GM23338 (cell line): ENCODE data around the gene PARVB. TPM values are rescaled to one million over a fixed set of nuclear protein-coding genes. Genes with fewer than 3 reads are reported as not detected.

ENCODE experiments used
- ATAC-seq: fragments of 200-7000 bp; cut with Tn5 transposase; 3 replicates; pipeline ENCODE4 v1.9.1; 2020
- DNase-seq: peaks from one replicate; pipeline ENCODE4 v3.0.0-alpha.2; 2015; ENCODE audit warnings: low spot score
- H2AFZ ChIP-seq: fragments of 200-600 bp; sonication (generic); 2 replicates; pipeline ENCODE4 v1.8.0; 2016; ENCODE audit warnings: antibody characterized with exemption, mild to moderate bottlenecking, moderate library complexity
- H3F3A ChIP-seq: fragments of 200-600 bp; sonication (generic); replicated peaks from 2 replicates; pipeline ENCODE4 v1.8.0; 2017; ENCODE audit warnings: antibody characterized with exemption, mixed run types, low read depth
- H3K27ac ChIP-seq: fragments of 200-600 bp; sonication (generic); 2 replicates; pipeline ENCODE4 v1.6.1; 2016; ENCODE audit warnings: low read depth
- H3K27me3 ChIP-seq: fragments of 200-600 bp; sonication (generic); 2 replicates; pipeline ENCODE4 v1.8.0; 2016; ENCODE audit warnings: mild to moderate bottlenecking, mixed run types, moderate library complexity; ENCODE audit not compliant: insufficient read depth
- H3K36me3 ChIP-seq: fragments of 200-600 bp; sonication (generic); 2 replicates; pipeline ENCODE4 v1.8.0; 2016; ENCODE audit warnings: mild to moderate bottlenecking; ENCODE audit not compliant: insufficient read depth
- H3K4me1 ChIP-seq: fragments of 200-600 bp; sonication (generic); 2 replicates; pipeline ENCODE4 v1.8.0; 2016; ENCODE audit warnings: mild to moderate bottlenecking, moderate library complexity; ENCODE audit not compliant: insufficient read depth
- H3K4me2 ChIP-seq: fragments of 200-600 bp; sonication (generic); 2 replicates; pipeline ENCODE4 v1.7.1; 2017; ENCODE audit warnings: mixed run types
- H3K4me3 ChIP-seq: fragments of 200-600 bp; sonication (generic); 2 replicates; pipeline ENCODE4 v1.6.1; 2016; ENCODE audit warnings: mixed run types
- H3K79me2 ChIP-seq: fragments of 200-600 bp; sonication (generic); replicated peaks from 2 replicates; pipeline ENCODE4 v1.8.0; 2017; ENCODE audit warnings: mild to moderate bottlenecking; ENCODE audit not compliant: insufficient read depth
- H3K9me2 ChIP-seq: fragments of 200-600 bp; sonication (generic); 2 replicates; pipeline ENCODE4 v1.8.0; 2017; ENCODE audit not compliant: insufficient read depth
- H4K20me1 ChIP-seq: fragments of 200-600 bp; sonication (generic); replicated peaks from 2 replicates; pipeline ENCODE4 v1.8.0; 2017; ENCODE audit warnings: mild to moderate bottlenecking; ENCODE audit not compliant: insufficient read depth
- H3K27ac Mint-ChIP-seq: 2 replicates; pipeline ENCODE4 v1.8.0; 2020; ENCODE audit warnings: inconsistent platforms, mild to moderate bottlenecking, moderate library complexity, mixed read lengths
- H3K27me3 Mint-ChIP-seq: 3 replicates; pipeline ENCODE4 v1.8.0; 2022; ENCODE audit warnings: low read depth, mild to moderate bottlenecking, moderate library complexity, mixed read lengths, inconsistent platforms; ENCODE audit not compliant: insufficient read depth, poor library complexity
- H3K36me3 Mint-ChIP-seq: 3 replicates; pipeline ENCODE4 v1.8.0; 2021; ENCODE audit warnings: low read depth, mild to moderate bottlenecking, inconsistent platforms, moderate library complexity, mixed read lengths
- H3K4me1 Mint-ChIP-seq: 3 replicates; pipeline ENCODE4 v1.8.0; 2020; ENCODE audit warnings: mild to moderate bottlenecking, inconsistent platforms, mixed read lengths
- H3K4me3 Mint-ChIP-seq: 3 replicates; pipeline ENCODE4 v1.8.0; 2021; ENCODE audit warnings: moderate library complexity, mild to moderate bottlenecking, inconsistent platforms, mixed read lengths
- H3K9me3 Mint-ChIP-seq: 3 replicates; pipeline ENCODE4 v1.8.0; 2020; ENCODE audit warnings: moderate library complexity, mild to moderate bottlenecking, inconsistent platforms, mixed read lengths
- CREB1 ChIP-seq: fragments of 250-450 bp; sonication (Bioruptor Pico); IDR thresholded peaks from 2 replicates; pipeline ENCODE4 v1.5.0; 2020; ENCODE audit warnings: low read depth, mild to moderate bottlenecking, moderate library complexity
- EZH2phosphoT487 ChIP-seq: fragments of 200-600 bp; sonication (generic); IDR thresholded peaks from one replicate; pipeline ENCODE4 v1.8.1; 2018; ENCODE audit warnings: antibody characterized with exemption; ENCODE audit not compliant: unreplicated experiment
- JUNB ChIP-seq: IDR thresholded peaks from one replicate; pipeline ENCODE4 v1.6.1; 2016; ENCODE audit warnings: antibody characterized with exemption; ENCODE audit not compliant: unreplicated experiment
- NANOG ChIP-seq: IDR thresholded peaks from 2 replicates; pipeline ENCODE4 v1.6.1; 2016; ENCODE audit warnings: antibody characterized with exemption, borderline replicate concordance
- ZNF331 ChIP-seq: fragments of 250-450 bp; sonication (Bioruptor Pico); IDR thresholded peaks from 2 replicates; pipeline ENCODE4 v1.5.0; 2020; ENCODE audit warnings: low read depth, mild to moderate bottlenecking, moderate library complexity
- polyA plus RNA-seq: library from polyadenylated mRNA; unstranded; fragments of >200 nt; fragmentation: Nextera tagmentation; extraction: Ambion mirVana; gene quantifications from 2 replicates; pipeline ENCODE4 v1.2.1, GENCODE V29; 2016
- total RNA-seq: library from RNA; depleted of rRNA; stranded (reverse); fragments of >200 nt; shearing (Covaris generic); gene quantifications from 2 replicates; pipeline ENCODE4 v1.2.3, GENCODE V29; 2014
- TF ChIP-seq, protein P1 (sequence below): fragments of 250-450 bp; sonication (Bioruptor Pico); IDR thresholded peaks from 2 replicates; pipeline ENCODE4 v1.5.0; 2020; ENCODE audit warnings: mild to moderate bottlenecking, moderate library complexity
- TF ChIP-seq, protein P2 (sequence below), 2 experiments: fragments of 200-600 bp in 1 of 2; sonication (generic) in 1 of 2; conservative IDR thresholded peaks; 2 replicates each; pipeline versions ENCODE4 v1.5.1 to v1.6.1; 2016 to 2017; ENCODE audit warnings: antibody characterized with exemption in 2 of 2, low read depth in 2 of 2, mild to moderate bottlenecking in 2 of 2, moderate library complexity in 1 of 2

PARVB gene
- total and polyA plus RNA-seq, 2 experiments from 2014 or later = 4.3 to 7.7 TPM

DNA sequence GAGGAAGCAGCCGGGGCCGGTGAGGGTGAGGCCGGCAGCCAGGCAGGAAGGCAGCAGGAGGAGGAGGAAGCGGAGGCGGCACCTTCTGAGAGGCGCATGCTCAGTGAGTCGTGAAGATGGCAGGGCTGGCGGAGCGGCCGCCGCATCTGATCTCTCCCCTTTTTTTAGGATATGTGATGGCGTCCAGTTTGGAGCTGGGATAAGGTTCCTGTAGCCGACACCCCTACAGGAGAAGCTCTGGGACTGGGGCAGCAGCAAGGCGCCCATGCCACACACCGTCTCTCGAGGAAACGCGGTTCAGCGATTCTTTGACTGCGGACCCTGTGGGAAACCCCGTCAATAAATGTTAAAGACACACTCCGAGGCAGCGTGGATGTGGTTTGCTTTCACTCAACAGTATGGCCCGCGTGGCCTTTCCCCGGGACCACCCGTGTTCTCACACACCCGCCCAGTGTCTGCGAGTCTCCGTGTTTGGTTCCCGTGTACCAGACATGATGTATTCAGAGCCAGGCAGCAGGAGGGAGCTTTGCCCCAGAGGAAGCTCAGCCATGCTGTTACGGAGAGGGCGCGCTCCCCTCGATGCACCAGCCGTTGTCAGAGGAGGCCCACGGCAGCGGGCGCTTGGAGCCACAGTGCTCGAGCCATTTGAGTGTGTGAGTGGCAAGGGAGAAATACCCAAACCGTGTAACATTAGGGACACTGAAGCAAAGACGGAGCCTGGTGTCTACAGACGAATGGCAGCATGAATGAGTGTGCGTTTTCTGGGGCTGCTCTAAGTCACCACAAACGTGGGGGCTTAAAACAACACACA lies 27.7 kb upstream of the PARVB start:
- no peaks in the 10 kb centered on the region for H3K27me3 ChIP-seq
- no peaks in the 10 kb centered on the region for H3K9me3 Mint-ChIP-seq
- H2AFZ ChIP-seq = no peak overlapping the region
- ATAC-seq (no peak), DNase-seq (no peak)
- no peaks in the 10 kb centered on the region; the same call in none of the 2 replicates for H4K20me1 ChIP-seq
- peaks cover 10% of the 10 kb centered on the region; the same call in 2 of the 3 replicates for H3K4me1 Mint-ChIP-seq
- TF ChIP-seq EZH2phosphoT487 (no peak), NANOG (no peak), JUNB (no peak), CREB1 (no peak), ZNF331 (no peak)
- TF ChIP-seq, protein P1, sequence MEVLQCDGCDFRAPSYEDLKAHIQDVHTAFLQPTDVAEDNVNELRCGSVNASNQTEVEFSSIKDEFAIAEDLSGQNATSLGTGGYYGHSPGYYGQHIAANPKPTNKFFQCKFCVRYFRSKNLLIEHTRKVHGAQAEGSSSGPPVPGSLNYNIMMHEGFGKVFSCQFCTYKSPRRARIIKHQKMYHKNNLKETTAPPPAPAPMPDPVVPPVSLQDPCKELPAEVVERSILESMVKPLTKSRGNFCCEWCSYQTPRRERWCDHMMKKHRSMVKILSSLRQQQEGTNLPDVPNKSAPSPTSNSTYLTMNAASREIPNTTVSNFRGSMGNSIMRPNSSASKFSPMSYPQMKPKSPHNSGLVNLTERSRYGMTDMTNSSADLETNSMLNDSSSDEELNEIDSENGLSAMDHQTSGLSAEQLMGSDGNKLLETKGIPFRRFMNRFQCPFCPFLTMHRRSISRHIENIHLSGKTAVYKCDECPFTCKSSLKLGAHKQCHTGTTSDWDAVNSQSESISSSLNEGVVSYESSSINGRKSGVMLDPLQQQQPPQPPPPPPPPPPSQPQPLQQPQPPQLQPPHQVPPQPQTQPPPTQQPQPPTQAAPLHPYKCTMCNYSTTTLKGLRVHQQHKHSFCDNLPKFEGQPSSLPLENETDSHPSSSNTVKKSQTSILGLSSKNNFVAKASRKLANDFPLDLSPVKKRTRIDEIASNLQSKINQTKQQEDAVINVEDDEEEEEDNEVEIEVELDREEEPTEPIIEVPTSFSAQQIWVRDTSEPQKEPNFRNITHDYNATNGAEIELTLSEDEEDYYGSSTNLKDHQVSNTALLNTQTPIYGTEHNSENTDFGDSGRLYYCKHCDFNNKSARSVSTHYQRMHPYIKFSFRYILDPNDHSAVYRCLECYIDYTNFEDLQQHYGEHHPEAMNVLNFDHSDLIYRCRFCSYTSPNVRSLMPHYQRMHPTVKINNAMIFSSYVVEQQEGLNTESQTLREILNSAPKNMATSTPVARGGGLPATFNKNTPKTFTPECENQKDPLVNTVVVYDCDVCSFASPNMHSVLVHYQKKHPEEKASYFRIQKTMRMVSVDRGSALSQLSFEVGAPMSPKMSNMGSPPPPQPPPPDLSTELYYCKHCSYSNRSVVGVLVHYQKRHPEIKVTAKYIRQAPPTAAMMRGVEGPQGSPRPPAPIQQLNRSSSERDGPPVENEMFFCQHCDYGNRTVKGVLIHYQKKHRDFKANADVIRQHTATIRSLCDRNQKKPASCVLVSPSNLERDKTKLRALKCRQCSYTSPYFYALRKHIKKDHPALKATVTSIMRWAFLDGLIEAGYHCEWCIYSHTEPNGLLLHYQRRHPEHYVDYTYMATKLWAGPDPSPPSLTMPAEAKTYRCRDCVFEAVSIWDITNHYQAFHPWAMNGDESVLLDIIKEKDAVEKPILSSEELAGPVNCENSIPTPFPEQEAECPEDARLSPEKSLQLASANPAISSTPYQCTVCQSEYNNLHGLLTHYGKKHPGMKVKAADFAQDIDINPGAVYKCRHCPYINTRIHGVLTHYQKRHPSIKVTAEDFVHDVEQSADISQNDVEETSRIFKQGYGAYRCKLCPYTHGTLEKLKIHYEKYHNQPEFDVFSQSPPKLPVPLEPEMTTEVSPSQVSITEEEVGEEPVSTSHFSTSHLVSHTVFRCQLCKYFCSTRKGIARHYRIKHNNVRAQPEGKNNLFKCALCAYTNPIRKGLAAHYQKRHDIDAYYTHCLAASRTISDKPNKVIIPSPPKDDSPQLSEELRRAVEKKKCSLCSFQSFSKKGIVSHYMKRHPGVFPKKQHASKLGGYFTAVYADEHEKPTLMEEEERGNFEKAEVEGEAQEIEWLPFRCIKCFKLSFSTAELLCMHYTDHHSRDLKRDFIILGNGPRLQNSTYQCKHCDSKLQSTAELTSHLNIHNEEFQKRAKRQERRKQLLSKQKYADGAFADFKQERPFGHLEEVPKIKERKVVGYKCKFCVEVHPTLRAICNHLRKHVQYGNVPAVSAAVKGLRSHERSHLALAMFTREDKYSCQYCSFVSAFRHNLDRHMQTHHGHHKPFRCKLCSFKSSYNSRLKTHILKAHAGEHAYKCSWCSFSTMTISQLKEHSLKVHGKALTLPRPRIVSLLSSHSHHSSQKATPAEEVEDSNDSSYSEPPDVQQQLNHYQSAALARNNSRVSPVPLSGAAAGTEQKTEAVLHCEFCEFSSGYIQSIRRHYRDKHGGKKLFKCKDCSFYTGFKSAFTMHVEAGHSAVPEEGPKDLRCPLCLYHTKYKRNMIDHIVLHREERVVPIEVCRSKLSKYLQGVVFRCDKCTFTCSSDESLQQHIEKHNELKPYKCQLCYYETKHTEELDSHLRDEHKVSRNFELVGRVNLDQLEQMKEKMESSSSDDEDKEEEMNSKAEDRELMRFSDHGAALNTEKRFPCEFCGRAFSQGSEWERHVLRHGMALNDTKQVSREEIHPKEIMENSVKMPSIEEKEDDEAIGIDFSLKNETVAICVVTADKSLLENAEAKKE (CRISPR knock-in tag) = no peak
- TF ChIP-seq, protein P2, sequence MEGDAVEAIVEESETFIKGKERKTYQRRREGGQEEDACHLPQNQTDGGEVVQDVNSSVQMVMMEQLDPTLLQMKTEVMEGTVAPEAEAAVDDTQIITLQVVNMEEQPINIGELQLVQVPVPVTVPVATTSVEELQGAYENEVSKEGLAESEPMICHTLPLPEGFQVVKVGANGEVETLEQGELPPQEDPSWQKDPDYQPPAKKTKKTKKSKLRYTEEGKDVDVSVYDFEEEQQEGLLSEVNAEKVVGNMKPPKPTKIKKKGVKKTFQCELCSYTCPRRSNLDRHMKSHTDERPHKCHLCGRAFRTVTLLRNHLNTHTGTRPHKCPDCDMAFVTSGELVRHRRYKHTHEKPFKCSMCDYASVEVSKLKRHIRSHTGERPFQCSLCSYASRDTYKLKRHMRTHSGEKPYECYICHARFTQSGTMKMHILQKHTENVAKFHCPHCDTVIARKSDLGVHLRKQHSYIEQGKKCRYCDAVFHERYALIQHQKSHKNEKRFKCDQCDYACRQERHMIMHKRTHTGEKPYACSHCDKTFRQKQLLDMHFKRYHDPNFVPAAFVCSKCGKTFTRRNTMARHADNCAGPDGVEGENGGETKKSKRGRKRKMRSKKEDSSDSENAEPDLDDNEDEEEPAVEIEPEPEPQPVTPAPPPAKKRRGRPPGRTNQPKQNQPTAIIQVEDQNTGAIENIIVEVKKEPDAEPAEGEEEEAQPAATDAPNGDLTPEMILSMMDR (conservative IDR thresholded peaks at IDR 0.05; ENCODE audit: low read depth in 2 of 2) = no peak
- H3K27me3 Mint-ChIP-seq = peaks cover 7% of the 10 kb centered on the region
- H3K79me2 ChIP-seq = 0 out of 2 replicates have a peak, but pooled peaks cover 3% of the 10 kb centered on the region
- no peaks in the 10 kb centered on the region for H3K9me2 ChIP-seq
- H3K27ac ChIP-seq = peak overlapping the region; percentile 55; the same call in 1 of the 2 replicates
- no peaks in the 10 kb centered on the region for H3K4me1 ChIP-seq
- H3K4me2 ChIP-seq = no peak overlapping the region
- no peak overlapping the region for H3K4me3 ChIP-seq
- 0 out of 2 replicates have a peak, but pooled peaks cover 7% of the 10 kb centered on the region for H3F3A ChIP-seq
- no peak overlapping the region for H3K4me3 Mint-ChIP-seq
- peaks cover 62% of the 10 kb centered on the region for H3K36me3 Mint-ChIP-seq
- H3K36me3 ChIP-seq = peaks cover 8% of the 10 kb centered on the region; the same call in 1 of the 2 replicates
- H3K27ac Mint-ChIP-seq = peak overlapping the region; percentile 56
